NCI-H345 (cell line): ENCODE results near the gene STX10.
"Not testable (repeated sequence)": the region's sequence is repeated elsewhere in the genome, so short reads cannot be mapped to it uniquely, and the experiment has no call there.

ENCODE experiments used
- DNase-seq: peaks from one replicate; lab custom pipeline; 2025; lab: John Stamatoyannopoulos, UW

STX10 gene, protein sequence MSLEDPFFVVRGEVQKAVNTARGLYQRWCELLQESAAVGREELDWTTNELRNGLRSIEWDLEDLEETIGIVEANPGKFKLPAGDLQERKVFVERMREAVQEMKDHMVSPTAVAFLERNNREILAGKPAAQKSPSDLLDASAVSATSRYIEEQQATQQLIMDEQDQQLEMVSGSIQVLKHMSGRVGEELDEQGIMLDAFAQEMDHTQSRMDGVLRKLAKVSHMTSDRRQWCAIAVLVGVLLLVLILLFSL

DNA sequence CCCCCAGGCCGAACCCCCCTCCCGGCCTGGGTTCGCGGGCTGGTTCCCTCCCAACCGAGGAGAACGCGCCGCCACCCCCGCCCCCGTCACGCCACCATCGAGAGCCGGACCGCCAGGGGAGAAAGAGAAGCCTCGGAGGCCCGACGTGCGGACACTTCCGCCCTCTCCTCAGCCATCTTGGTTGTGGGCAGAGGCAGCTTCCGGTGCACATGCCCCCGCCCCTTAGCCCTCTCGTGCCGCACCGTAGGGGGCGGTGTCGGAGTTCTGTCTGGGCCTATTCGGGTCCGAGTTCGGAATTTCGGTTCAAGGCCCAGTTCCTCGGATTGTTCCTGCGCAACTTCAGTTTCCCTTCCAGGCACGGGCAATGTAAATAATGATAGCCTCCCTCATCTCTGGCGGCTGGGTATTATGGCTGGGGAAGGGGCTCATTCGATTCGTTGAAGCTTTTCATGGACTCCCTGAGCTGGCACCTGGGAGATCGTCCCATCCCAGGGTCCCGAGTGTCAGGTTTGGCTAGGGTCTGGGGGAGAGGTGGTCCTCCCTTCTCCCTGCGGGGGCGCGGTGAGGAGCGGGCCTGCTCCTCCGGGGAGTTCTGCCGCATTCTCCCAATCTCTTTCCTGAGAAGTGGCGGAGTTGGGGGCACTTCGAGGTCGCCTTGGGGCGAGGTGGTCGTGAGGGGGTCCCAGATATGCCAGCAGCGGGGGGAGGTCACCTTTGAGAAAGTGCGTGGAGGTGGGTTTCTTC lies at the start of gene STX10, which contains the start of gene IER2:
Gene STX10, minus strand, starts transcription at position 189 of the 744 bp plus-strand sequence. CDS start 202 bp downstream, outside the sequence.
Gene IER2, plus strand, starts transcription at position 225 of the 744 bp plus-strand sequence. CDS start 2,776 bp downstream, outside the sequence.
- DNase-seq = peak; percentile 77

DNA sequence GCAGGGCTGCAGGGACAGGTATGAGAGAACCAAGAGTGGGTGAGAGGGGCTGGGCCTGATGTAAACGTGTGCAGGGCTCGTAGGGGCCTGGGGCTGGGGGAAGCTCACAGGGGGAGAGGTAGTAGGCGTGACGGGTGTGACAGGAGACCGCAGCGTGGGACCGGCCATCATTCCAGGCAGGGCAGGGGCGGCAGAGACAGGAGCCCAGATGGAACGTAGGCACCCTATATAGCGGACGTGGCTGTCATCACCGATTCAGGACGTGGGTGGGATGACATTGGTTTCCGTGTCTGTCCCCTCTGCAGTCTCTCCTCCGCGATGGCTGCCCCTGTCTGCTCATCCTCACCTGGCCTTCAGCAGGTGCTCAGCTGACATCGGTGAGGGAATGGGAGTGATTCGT lies 48.5 kb upstream of the STX10 start:
- no peak for DNase-seq

GRCh38 chr19:13195678-13196077 lies 45.5 kb upstream of the STX10 start:
- no peak for DNase-seq

- no peak for DNase-seq
Observed at GRCh38 chr19:13190781-13191540, 40.8 kb upstream of the STX10 start.

DNA sequence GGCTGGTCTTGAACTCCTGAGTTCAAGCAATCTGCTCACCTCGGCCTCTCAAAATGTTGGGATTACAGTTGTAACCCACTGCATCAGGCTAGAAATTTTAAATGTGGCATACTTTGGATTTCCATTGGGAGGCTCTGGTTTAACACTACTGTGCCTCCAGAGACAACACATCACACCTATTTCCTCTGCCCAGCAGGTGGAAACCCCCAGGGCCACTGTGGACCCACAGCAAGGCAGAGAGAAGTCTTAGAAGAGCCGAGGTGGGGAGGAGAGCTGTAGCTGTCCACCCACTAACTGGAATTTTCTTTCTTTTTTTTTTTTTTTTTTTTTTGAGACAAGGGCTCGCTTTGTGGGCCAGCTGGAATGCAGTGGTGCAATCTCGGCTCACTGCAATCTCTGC lies 39.4 kb upstream of the STX10 start:
- DNase-seq = no peak

GRCh38 chr19:13187419-13187818 lies 37.2 kb upstream of the STX10 start:
- no peak for DNase-seq

GRCh38 chr19:13186688-13187087 lies 36.5 kb upstream of the STX10 start:
- not testable (repeated sequence) for DNase-seq

DNA sequence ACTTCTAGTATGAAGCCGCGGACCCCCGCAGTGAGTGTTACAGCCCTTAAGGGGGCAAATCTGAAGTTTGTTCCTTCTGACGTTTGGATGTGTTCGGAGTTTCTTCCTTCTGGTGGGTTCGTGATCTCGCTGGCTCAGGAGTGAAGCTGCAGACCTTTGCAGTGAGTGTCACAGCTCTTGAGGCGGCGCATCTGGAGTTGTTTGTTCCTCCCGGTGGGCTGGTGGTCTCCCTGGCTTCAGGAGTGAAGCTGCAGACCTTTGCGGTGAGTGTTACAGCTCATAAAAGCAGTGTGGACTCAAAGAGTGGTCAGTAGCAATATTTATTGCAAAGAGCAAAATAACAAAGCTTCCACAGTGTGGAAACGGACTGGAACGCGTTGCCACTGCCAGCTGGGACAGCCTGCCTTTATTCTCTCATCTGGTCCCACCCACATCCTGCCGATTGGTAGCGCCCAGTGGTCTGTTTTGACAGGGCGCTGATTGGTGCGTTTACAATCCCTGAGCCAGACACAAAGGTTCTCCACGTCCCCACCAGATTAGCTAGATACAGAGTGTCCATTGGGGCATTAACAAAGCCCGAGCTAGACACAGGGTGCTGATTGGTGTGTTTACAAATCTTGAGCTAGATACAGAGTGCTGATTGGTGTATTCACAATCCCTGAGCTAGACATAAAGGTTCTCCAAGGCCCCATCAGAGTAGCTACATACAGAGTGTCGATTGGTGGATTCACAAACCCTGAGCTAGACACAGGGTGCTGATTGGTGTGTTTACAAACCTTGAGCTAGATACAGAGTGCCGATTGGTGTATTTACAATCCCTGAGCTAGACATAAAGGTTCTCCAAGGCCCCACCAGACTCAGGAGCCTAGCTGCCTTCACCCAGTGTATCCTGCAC lies 35.8 kb upstream of the STX10 start:
- DNase-seq = not testable (repeated sequence)

- DNase-seq = not testable (repeated sequence)
Observed at GRCh38 chr19:13184926-13185325, 34.8 kb upstream of the STX10 start.

GRCh38 chr19:13181747-13182388 lies 31.7 kb upstream of the STX10 start:
- no peak for DNase-seq

- not testable (repeated sequence) for DNase-seq
Observed at GRCh38 chr19:13178291-13178690, 28.1 kb upstream of the STX10 start.

- DNase-seq = not testable (repeated sequence)
Observed at GRCh38 chr19:13177584-13177983, 27.4 kb upstream of the STX10 start.

DNA sequence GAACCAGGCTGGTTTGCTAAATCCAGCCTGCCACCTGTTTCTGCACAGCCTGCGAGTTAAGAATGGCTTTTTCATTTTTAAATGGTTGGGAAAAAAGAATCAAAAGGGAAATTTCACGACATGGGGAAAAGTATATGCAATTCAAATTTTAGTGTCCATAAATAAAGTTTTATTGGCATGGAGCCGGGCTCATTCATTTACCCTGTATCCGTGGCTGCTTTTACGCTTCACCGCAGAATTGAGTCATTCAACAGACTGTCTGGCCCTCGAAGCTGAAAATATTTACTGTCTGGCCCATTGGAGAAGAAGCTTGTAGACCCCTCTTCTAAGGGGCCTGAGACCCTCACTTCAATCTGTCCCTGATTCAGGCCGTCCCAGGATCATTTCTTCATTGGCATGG lies 26.2 kb upstream of the STX10 start:
- no peak for DNase-seq

GRCh38 chr19:13173139-13173737 lies 23.1 kb upstream of the STX10 start:
- no peak for DNase-seq

- DNase-seq = no peak
Observed at GRCh38 chr19:13172346-13173138, 22.4 kb upstream of the STX10 start.

DNA sequence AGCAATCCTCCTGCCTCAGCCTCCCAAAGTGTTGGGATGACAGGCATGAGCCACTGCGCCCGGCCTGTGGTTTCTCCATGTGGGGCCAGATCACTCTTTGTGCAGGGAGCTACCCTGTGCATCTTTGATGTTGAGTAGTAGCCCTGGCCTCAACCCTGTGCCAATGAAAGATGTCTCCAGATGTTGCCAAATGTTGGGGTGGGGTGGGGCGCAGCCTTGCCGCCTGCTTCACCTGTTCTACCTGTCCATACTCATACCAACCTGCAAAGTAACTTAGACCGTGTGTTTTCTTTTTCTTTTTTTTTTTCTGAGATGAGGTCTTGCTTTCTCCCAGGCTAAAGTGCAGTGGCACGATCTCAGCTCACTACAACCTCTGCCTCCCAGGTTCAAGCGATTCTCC lies 21.0 kb upstream of the STX10 start:
- no peak for DNase-seq

DNA sequence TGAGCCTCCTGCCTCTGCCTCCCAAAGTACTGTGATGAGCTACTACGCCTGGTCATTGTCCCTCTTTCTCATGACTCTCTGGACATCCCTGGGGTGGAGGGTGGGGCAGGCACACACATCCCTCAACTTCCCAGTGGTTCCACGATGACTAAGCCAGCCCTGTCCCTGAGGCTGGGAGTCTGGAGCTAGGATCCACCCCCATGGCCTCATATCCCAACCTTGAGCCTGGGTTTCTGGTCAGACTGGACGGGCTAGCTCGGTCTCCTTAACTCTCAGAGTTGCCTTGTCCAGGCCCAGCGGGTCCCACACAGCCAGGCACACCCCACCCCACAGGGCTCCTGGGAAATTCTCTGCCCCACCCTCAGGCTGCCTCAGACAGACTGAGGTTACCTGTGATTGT lies 19.6 kb upstream of the STX10 start:
- no peak for DNase-seq

DNA sequence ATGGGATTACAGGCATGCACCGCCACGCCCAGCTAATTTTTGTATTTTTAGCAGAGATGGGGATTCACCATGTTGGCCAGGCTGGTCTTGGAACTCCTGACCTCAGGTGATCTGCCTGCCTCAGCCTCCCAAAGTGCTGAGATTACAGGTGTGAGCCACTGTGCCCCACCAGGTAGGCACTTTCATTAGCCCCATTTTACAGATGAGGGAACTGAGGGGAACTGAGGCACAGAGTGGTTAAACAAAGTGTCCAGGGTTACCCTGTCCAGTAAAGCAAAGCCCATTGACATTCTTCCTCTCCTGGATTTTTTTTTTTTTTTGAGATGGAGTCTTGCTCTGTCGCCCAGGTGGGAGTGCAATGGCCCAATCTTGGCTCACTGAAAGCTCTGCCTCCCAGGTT lies 16.0 kb upstream of the STX10 start:
- not testable (repeated sequence) for DNase-seq

GRCh38 chr19:13165162-13165997 lies 15.2 kb upstream of the STX10 start:
- no peak for DNase-seq
